ENCODE measurements around the gene AATF. TPM values are rescaled to one million over a fixed set of nuclear protein-coding genes. Genes with fewer than 3 reads are reported as not detected.

AATF gene
- total and polyA plus RNA-seq, 2 experiments from 2014 or later: 35.6 to 48.1 TPM

- in situ Hi-C loops (cut with MboI): no loop called here
- no peaks in the 10 kb centered on the region for H3K9me2 ChIP-seq (ENCODE audit: insufficient read depth)
- H3K4me1 ChIP-seq (ENCODE audit: insufficient read depth): no peaks in the 10 kb centered on the region
- no peak within 1 kb of the TSS for H3K9ac ChIP-seq
- WGBS, 2 experiments (ENCODE audit: low coverage in 1 of 2, low lambda C conversion rate in 2 of 2, missing lambda C conversion rate in 2 of 2): 3 to 4% methylated on average over 68 to 75 of the region's 75 CpGs
- H3K4me2 ChIP-seq (ENCODE audit: unreplicated experiment): no peak within 1 kb of the TSS
- TF ChIP-seq EZH2 (IDR thresholded peaks at IDR 0.05; ENCODE audit: insufficient read depth, poor library complexity, severe bottlenecking) (peak; percentile 97), EZH2phosphoT487 (IDR thresholded peaks at IDR 0.05; ENCODE audit: insufficient read depth, low read depth) (peak; percentile 64)
- H3K36me3 ChIP-seq (ENCODE audit: low read depth): no peaks in the 10 kb centered on the region
- no peak for DNase-seq
- no peak within 1 kb of the TSS for H3K27ac ChIP-seq
- peaks cover 95% of the 10 kb centered on the region for H3K27me3 ChIP-seq (replicated peaks; ENCODE audit: insufficient read depth)
- H3K4me3 ChIP-seq: peak within 1 kb of the TSS; percentile 22; the same call in 1 of the 2 replicates
- no peaks in the 10 kb centered on the region for H3F3A ChIP-seq (ENCODE audit: insufficient read depth)
- no peaks in the 10 kb centered on the region for H4K20me1 ChIP-seq (ENCODE audit: insufficient read depth)
- peak within 1 kb of the TSS; percentile 51; the same call in 1 of the 2 replicates for H2AFZ ChIP-seq
- no peaks in the 10 kb centered on the region for H3K9me3 ChIP-seq (ENCODE audit: low read depth)
- no peaks in the 10 kb centered on the region for H3K79me2 ChIP-seq (ENCODE audit: insufficient read depth)
These were observed 11.5 kb upstream of the AATF start, which contains the start of gene LHX1 for GRCh38 chr17:36937001-36937958. LHX1 (plus strand) TSS chr17:36937475; CDS start chr17:36938198, 723 bp downstream.

DNA sequence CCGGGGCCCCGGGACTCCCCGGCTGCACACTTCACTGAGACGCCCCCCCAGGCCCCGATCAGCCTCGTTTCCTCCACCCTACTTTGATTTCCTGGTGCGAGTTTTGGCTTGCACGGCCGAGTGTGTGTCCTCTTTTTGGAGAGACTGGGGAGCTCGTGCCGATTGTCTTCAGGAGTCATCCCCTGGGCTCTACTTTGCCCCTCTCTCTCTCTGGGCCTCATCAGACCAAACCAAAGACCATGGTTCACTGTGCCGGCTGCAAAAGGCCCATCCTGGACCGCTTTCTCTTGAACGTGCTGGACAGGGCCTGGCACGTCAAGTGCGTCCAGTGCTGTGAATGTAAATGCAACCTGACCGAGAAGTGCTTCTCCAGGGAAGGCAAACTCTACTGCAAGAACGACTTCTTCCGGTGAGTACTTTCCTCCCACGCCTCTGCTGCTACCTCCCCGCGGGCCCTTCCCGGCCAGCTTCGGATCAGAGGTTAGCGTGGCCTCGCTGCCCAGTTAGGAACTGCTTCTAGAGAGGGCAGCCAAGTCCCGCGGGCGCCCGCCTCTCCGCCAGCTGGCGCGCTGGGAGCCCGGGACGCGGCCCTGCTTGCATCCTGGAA lies 10.7 kb upstream of the AATF start:
- no peaks in the 10 kb centered on the region for H3K4me1 ChIP-seq (ENCODE audit: insufficient read depth)
- H2AFZ ChIP-seq: no peak overlapping the region; the same call in 1 of the 2 replicates
- TF ChIP-seq EZH2phosphoT487 (IDR thresholded peaks at IDR 0.05; ENCODE audit: insufficient read depth, low read depth): no peak
- peak; percentile 72 for TF ChIP-seq EZH2 (IDR thresholded peaks at IDR 0.05; ENCODE audit: insufficient read depth, poor library complexity, severe bottlenecking)
- H3K9me3 ChIP-seq (ENCODE audit: low read depth): no peaks in the 10 kb centered on the region
- H3K36me3 ChIP-seq (ENCODE audit: low read depth): no peaks in the 10 kb centered on the region
- DNase-seq: peak; percentile 44
- no peaks in the 10 kb centered on the region for H3F3A ChIP-seq (ENCODE audit: insufficient read depth)
- H3K4me3 ChIP-seq: peak overlapping the region; percentile 22; the same call in 1 of the 2 replicates
- H3K79me2 ChIP-seq (ENCODE audit: insufficient read depth): no peaks in the 10 kb centered on the region
- in situ Hi-C loops (cut with MboI): no loop called here
- WGBS, 2 experiments (ENCODE audit: low coverage in 1 of 2, low lambda C conversion rate in 2 of 2, missing lambda C conversion rate in 2 of 2): 6 to 7% methylated on average over 35 to 36 of the region's 36 CpGs
- H3K4me2 ChIP-seq (ENCODE audit: unreplicated experiment): no peak overlapping the region
- H4K20me1 ChIP-seq (ENCODE audit: insufficient read depth): no peaks in the 10 kb centered on the region
- H3K27ac ChIP-seq: no peak overlapping the region
- H3K9me2 ChIP-seq (ENCODE audit: insufficient read depth): no peaks in the 10 kb centered on the region
- H3K27me3 ChIP-seq (replicated peaks; ENCODE audit: insufficient read depth): peaks cover 96% of the 10 kb centered on the region
- no peak overlapping the region for H3K9ac ChIP-seq

GRCh38 chr17:36938566-36939051 lies 10.1 kb upstream of the AATF start:
- no peaks in the 10 kb centered on the region for H3K9me2 ChIP-seq (ENCODE audit: insufficient read depth)
- WGBS, 2 experiments (ENCODE audit: low coverage in 1 of 2, low lambda C conversion rate in 2 of 2, missing lambda C conversion rate in 2 of 2): 8 to 9% methylated on average over 22 to 24 of the region's 25 CpGs
- H3K9me3 ChIP-seq (ENCODE audit: low read depth): no peaks in the 10 kb centered on the region
- no peaks in the 10 kb centered on the region for H3K79me2 ChIP-seq (ENCODE audit: insufficient read depth)
- in situ Hi-C loops (cut with MboI): no loop called here
- H3F3A ChIP-seq (ENCODE audit: insufficient read depth): no peaks in the 10 kb centered on the region
- H3K4me3 ChIP-seq: no peak overlapping the region
- no peak overlapping the region for H2AFZ ChIP-seq
- H3K9ac ChIP-seq: no peak overlapping the region
- TF ChIP-seq EZH2 (IDR thresholded peaks at IDR 0.05; ENCODE audit: insufficient read depth, poor library complexity, severe bottlenecking): no peak
- no peak for TF ChIP-seq EZH2phosphoT487 (IDR thresholded peaks at IDR 0.05; ENCODE audit: insufficient read depth, low read depth)
- no peak for DNase-seq
- no peak overlapping the region for H3K27ac ChIP-seq
- H3K4me1 ChIP-seq (ENCODE audit: insufficient read depth): no peaks in the 10 kb centered on the region
- H3K4me2 ChIP-seq (ENCODE audit: unreplicated experiment): no peak overlapping the region
- no peaks in the 10 kb centered on the region for H3K36me3 ChIP-seq (ENCODE audit: low read depth)
- peaks cover 96% of the 10 kb centered on the region for H3K27me3 ChIP-seq (replicated peaks; ENCODE audit: insufficient read depth)
- no peaks in the 10 kb centered on the region for H4K20me1 ChIP-seq (ENCODE audit: insufficient read depth)

DNA sequence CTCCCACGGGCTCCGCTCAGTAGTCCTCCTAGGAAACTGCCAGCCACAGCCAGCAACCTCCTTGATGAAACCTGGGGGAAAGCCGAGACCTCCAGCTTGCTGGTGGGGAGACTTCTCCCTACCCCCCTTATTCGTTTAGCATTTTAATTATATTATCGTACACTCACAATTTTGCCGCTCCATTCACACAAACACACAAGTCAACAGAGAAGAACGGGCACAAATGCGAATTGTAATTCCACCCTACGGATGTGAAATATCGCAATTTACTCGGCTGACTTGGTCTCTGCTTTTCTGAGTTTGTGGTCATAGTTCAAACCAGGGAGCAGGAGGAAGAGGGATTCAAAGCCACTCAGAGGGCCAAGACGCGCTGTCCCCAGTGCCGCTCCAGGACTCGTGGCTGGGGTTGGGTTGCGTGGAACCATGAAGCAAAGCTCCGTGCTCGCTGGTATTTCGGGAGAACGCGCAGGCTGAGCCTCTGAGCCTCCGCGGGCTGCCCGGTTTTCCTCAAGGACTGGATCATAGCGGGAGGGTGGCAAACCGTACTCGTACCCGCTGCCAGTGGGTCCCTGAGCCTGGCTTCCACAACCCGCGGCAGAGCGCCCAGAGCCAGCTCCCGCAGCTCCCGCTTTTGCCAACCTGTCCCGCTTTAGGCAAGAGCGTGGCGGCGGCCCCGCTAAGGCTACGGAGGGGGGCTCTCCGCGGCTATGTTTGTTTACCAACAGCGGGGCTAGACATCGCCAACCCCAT lies 9.5 kb upstream of the AATF start:
- Histone ChIP-seq H3K9me3 (ENCODE audit: low read depth) (no peaks in the 10 kb centered on the region), H3K4me2 (ENCODE audit: unreplicated experiment) (no peak overlapping the region), H4K20me1 (ENCODE audit: insufficient read depth) (no peaks in the 10 kb centered on the region), H3K27me3 (replicated peaks; ENCODE audit: insufficient read depth) (peaks cover 96% of the 10 kb centered on the region), H3K9me2 (ENCODE audit: insufficient read depth) (no peaks in the 10 kb centered on the region), H3K79me2 (ENCODE audit: insufficient read depth) (no peaks in the 10 kb centered on the region), H3K9ac (no peak overlapping the region), H3K4me1 (ENCODE audit: insufficient read depth) (no peaks in the 10 kb centered on the region), H3K4me3 (no peak overlapping the region), H2AFZ (no peak overlapping the region), H3F3A (ENCODE audit: insufficient read depth) (no peaks in the 10 kb centered on the region), H3K27ac (no peak overlapping the region), H3K36me3 (ENCODE audit: low read depth) (no peaks in the 10 kb centered on the region)
- DNase-seq: no peak
- in situ Hi-C loops (cut with MboI): no loop called here
- TF ChIP-seq EZH2phosphoT487 (IDR thresholded peaks at IDR 0.05; ENCODE audit: insufficient read depth, low read depth) (peak; percentile 87; the same call in 1 of the 2 replicates), EZH2 (IDR thresholded peaks at IDR 0.05; ENCODE audit: insufficient read depth, poor library complexity, severe bottlenecking) (peak; percentile 96)
- WGBS, 2 experiments (ENCODE audit: low coverage in 1 of 2, low lambda C conversion rate in 2 of 2, missing lambda C conversion rate in 2 of 2): 10 to 11% methylated on average over 43 of the region's 43 CpGs
